AG09319 (cell line): Measurements from ENCODE around the gene E2F6.

Experiments used
- DNase-seq: peaks from one replicate; pipeline ENCODE4 v3.0.0-alpha.2; 2010; ENCODE audit warnings: low read depth; ENCODE audit errors: extremely low read depth
- TF ChIP-seq, protein P1 (sequence below): IDR thresholded peaks from 2 replicates; pipeline ENCODE4 v1.5.1; 2011; ENCODE audit warnings: low read depth, mild to moderate bottlenecking, inconsistent platforms, low read length, moderate library complexity

The E2F6 gene

DNA sequence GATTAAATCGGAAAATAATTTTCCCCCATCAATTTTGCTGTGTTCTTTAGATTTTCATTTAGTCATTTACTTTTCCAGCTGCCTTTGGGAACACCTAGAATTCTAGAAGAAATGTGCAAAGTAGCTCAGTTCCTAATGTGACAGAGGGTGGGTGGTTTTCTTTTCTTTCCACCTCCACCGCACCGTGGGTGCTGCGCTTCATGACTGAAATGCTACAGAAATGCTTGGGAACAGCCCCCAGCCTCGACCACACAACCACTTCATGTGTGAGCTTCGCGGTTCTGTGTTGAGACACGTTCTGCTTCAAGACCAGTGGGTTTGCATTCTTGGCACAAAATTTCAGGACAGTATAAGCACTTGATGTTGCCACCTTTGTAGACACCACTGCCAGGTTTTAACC lies 30.9 kb downstream of the E2F6 start:
- TF ChIP-seq, protein P1, sequence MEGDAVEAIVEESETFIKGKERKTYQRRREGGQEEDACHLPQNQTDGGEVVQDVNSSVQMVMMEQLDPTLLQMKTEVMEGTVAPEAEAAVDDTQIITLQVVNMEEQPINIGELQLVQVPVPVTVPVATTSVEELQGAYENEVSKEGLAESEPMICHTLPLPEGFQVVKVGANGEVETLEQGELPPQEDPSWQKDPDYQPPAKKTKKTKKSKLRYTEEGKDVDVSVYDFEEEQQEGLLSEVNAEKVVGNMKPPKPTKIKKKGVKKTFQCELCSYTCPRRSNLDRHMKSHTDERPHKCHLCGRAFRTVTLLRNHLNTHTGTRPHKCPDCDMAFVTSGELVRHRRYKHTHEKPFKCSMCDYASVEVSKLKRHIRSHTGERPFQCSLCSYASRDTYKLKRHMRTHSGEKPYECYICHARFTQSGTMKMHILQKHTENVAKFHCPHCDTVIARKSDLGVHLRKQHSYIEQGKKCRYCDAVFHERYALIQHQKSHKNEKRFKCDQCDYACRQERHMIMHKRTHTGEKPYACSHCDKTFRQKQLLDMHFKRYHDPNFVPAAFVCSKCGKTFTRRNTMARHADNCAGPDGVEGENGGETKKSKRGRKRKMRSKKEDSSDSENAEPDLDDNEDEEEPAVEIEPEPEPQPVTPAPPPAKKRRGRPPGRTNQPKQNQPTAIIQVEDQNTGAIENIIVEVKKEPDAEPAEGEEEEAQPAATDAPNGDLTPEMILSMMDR: no peak
- DNase-seq: no peak

DNA sequence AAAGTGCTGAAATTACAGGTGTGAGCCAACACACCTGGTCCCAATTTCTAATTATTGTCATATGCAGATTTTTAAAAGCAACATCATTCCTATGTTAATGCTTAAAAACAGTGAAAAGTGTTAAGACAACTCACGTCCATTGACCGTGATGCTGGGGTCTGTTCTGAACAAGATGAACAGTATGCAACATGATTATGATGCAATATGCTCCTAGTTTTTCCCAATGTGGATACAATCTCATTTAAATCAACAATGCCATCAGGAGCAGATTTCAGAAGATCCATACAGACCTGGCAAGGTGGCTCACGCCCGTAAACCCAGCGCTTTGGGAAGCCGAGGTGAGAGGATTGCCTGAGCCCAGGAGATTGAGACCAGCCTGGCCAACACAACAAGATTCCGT lies 31.5 kb downstream of the E2F6 start:
- TF ChIP-seq, protein P1: no peak
- DNase-seq: no peak

DNA sequence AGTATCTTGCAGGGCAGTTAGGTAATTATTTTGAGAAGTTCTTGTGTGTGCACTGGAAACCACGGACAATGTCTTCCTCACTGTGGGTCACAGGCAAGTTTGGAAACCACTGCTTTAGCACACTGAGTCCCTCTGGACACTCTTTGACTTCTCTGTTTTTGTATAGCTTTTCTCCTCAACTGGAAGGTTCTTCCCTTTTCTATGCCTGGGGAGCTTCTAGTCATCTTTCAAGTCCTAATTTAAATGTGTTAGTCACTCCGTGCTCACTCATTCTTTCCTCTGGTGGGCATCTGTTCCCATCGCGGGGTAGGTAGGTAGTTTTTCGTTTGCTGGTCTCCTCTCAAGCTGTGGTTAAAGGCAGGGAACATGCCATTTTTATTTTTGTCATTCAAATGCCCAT lies 32.1 kb downstream of the E2F6 start:
- no peak for DNase-seq
- TF ChIP-seq, protein P1: no peak

DNA sequence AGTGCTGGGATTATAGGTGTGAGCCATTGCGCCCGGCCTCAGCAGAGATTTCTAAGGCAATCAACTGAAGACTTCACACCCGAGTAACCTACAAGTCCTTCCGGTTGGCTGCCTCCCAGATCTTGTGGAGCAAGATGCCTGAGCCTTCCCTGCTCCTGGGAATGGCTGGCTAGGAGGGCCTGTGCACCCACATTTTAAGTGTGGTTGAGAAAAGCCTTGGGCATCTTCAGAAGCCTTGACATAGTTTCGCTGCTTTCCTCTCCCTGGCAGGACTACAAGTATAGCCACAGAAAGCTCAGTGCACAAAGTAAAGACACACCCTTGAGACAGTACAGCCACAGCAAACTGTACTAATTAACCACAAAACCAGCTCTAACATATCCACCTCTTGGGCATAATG lies 35.2 kb downstream of the E2F6 start:
- TF ChIP-seq, protein P1: no peak
- no peak for DNase-seq

DNA sequence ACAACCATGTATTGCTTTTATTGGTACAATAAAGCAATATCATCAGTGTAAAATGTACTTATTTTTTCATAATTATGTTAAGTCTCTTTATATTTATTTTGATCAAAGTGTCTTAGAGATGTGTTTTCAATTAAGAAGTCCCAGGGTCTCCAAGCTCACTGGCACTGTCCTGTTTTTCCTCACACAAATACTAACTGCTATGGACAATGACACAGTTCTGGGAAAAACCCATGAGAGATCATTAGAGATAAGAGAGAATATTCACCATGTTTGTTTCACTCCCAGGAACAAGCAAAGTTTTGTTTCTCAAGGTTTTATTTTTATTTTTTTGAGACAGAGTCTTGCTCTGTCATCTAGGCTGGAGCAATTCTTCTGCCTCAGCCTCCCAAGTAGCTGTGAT lies 38.7 kb downstream of the E2F6 start:
- no peak for DNase-seq
- TF ChIP-seq, protein P1: no peak

DNA sequence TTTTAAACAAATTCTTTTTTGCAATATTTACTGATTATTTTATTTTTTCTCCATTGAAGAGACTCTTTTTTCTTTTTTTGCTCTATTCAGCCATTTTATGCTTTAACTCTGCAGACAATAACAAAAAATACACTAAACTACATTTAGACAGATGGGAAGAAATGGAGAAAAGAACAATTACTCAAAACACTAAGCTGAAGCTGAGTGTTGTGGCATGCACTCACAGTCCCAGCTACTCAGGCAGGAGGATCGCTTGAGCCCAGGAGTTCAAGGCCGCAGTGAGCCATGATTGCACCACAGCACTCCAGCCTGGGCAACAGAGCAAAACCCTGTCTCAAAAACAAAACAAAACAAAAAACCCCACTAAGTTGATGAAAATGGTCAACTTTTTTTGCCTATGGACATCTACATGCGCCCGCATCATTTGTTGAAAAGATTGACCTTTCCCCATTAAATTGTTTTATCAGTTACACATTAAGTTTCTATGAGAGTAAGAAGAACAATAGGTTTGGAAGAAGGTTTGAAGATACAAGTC lies 43.0 kb downstream of the E2F6 start:
- TF ChIP-seq, protein P1: no peak
- DNase-seq: no peak

DNA sequence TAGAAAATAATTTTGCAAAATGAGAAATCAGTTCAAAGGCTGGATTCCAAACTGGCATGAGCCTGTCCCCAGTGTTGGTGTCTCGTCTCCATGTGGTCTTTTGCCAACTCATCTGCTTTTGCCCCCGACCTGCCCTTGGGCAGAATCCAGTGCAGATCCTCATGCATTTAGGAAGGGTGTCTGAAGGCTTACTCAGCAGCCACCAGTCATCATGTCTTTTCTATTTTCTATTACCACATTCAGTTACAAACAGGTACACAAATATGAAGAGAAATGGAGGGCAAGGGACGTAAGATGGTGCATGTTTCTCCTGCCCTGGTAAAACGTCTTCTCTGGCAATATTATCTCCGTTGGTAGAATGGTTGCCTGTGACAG lies 43.5 kb downstream of the E2F6 start:
- DNase-seq: no peak
- TF ChIP-seq, protein P1: no peak
